Neural cell (in vitro differentiated cells): Measurements from ENCODE around the gene IMPA2.

Experiments
- EP300 ChIP-seq: fragments of 450-650 bp; conservative IDR thresholded peaks from 2 replicates; pipeline ENCODE4 v1.6.1; 2014; ENCODE audit warnings: antibody characterized with exemption, mild to moderate bottlenecking, moderate library complexity; ENCODE audit not compliant: poor library complexity, severe bottlenecking
- EZH2 ChIP-seq: fragments of 200-600, 300-800 bp; shearing (Covaris generic), sonication (generic); IDR thresholded peaks from 2 replicates; pipeline ENCODE4 v1.6.1; 2014; ENCODE audit warnings: antibody characterized with exemption, low read length, borderline replicate concordance, mild to moderate bottlenecking; ENCODE audit not compliant: insufficient read depth, poor library complexity, severe bottlenecking
- MXI1 ChIP-seq: fragments of 450-650 bp; conservative IDR thresholded peaks from 2 replicates; pipeline ENCODE4 v1.6.1; 2014; ENCODE audit warnings: antibody characterized with exemption, mild to moderate bottlenecking; ENCODE audit not compliant: poor library complexity, severe bottlenecking
- POLR2AphosphoS5 ChIP-seq: IDR thresholded peaks from 2 replicates; pipeline ENCODE4 v1.6.1; 2012
- RAD21 ChIP-seq: fragments of 450-650 bp; conservative IDR thresholded peaks from 2 replicates; pipeline ENCODE4 v1.6.1; 2014; ENCODE audit warnings: antibody characterized with exemption, mild to moderate bottlenecking, moderate library complexity
- TAF1 ChIP-seq: IDR thresholded peaks from 2 replicates; pipeline ENCODE4 v1.6.1; 2012; ENCODE audit warnings: low read depth
- TF ChIP-seq, protein P1 (sequence below): fragments of 450-650 bp; IDR thresholded peaks from 2 replicates; pipeline ENCODE4 v1.5.1; 2014; ENCODE audit warnings: antibody characterized with exemption, mild to moderate bottlenecking, moderate library complexity; ENCODE audit not compliant: poor library complexity, severe bottlenecking
- TF ChIP-seq, protein P2 (sequence below): IDR thresholded peaks from 2 replicates; pipeline ENCODE4 v1.6.1; 2012; ENCODE audit warnings: borderline replicate concordance

DNA sequence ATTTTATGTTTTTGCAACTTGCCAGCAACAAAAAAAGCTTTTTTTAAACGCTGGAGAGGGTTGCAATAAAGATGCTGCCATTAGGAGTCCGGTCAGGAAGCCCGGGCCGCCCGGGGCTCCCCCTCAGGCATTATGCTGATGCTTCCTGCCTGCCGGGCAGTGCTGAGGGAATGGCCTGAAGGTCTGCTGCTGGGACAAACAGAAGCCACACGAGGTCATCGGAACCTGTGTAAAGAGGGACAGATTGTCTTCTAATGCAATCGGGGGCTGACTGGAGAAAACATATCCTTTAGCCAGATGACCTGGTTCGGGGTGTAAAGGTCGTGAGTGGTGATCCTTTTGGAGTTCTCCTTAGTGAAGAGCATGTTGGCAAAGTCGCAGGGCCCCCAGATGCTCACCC is 2.3 kb downstream of the IMPA2 start:
- TF ChIP-seq EZH2 (no peak), MXI1 (no peak), TAF1 (no peak), POLR2AphosphoS5 (no peak), EP300 (no peak), RAD21 (no peak)
- TF ChIP-seq, protein P1, sequence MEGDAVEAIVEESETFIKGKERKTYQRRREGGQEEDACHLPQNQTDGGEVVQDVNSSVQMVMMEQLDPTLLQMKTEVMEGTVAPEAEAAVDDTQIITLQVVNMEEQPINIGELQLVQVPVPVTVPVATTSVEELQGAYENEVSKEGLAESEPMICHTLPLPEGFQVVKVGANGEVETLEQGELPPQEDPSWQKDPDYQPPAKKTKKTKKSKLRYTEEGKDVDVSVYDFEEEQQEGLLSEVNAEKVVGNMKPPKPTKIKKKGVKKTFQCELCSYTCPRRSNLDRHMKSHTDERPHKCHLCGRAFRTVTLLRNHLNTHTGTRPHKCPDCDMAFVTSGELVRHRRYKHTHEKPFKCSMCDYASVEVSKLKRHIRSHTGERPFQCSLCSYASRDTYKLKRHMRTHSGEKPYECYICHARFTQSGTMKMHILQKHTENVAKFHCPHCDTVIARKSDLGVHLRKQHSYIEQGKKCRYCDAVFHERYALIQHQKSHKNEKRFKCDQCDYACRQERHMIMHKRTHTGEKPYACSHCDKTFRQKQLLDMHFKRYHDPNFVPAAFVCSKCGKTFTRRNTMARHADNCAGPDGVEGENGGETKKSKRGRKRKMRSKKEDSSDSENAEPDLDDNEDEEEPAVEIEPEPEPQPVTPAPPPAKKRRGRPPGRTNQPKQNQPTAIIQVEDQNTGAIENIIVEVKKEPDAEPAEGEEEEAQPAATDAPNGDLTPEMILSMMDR, result no peak
- TF ChIP-seq, protein P2, sequence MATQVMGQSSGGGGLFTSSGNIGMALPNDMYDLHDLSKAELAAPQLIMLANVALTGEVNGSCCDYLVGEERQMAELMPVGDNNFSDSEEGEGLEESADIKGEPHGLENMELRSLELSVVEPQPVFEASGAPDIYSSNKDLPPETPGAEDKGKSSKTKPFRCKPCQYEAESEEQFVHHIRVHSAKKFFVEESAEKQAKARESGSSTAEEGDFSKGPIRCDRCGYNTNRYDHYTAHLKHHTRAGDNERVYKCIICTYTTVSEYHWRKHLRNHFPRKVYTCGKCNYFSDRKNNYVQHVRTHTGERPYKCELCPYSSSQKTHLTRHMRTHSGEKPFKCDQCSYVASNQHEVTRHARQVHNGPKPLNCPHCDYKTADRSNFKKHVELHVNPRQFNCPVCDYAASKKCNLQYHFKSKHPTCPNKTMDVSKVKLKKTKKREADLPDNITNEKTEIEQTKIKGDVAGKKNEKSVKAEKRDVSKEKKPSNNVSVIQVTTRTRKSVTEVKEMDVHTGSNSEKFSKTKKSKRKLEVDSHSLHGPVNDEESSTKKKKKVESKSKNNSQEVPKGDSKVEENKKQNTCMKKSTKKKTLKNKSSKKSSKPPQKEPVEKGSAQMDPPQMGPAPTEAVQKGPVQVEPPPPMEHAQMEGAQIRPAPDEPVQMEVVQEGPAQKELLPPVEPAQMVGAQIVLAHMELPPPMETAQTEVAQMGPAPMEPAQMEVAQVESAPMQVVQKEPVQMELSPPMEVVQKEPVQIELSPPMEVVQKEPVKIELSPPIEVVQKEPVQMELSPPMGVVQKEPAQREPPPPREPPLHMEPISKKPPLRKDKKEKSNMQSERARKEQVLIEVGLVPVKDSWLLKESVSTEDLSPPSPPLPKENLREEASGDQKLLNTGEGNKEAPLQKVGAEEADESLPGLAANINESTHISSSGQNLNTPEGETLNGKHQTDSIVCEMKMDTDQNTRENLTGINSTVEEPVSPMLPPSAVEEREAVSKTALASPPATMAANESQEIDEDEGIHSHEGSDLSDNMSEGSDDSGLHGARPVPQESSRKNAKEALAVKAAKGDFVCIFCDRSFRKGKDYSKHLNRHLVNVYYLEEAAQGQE, result no peak
